NK-92 (cell line): Measurements from ENCODE around the gene MYBPC3.
"Not testable (repeated sequence)": the region's sequence is repeated elsewhere in the genome, so short reads cannot be mapped to it uniquely, and the experiment has no call there.

Experiments used
- DNase-seq: peaks from one replicate; lab custom pipeline; 2025; ENCODE audit not compliant: unreplicated experiment; lab: John Stamatoyannopoulos, UW

MYBPC3 gene

DNA sequence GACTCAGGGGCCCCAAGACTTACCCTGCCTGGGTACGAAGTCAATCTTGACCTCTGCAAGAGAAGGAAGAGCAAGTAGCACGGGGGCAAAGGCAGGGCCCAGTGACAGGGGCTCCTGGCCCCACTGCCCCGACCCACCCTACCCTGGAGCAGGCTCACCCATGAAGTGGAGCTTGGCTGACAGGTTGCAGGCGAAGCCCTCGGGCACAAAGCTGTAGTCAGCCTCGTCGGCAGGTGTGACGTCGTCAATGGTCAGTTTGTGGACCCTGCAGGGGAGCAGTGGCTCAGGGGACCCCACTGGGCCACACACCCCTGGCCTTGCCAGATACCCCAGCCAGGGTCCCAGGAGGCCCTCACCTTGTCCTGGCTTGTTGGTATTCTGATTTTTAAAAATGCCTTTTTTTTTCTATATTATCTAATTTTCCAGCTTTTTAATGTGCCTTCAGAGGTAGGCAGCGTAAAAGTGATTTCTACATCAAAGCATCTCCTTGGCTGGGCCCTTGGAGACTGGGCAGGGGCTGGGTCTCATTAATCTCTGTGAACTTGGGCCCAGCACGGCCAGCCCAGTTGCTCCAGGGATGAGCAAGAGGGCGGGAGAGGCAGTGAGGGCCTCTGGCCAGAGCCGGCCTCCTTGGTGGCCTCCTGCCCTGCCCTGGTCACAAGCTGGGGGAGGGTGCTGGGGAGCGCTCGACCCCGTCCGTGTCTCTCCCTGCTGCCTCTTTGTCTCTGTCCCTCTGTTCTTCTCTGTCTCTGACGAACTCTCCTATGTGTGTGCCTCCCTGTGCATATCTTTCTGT is 11.3 kb downstream of the MYBPC3 start:
- DNase-seq = no peak

DNA sequence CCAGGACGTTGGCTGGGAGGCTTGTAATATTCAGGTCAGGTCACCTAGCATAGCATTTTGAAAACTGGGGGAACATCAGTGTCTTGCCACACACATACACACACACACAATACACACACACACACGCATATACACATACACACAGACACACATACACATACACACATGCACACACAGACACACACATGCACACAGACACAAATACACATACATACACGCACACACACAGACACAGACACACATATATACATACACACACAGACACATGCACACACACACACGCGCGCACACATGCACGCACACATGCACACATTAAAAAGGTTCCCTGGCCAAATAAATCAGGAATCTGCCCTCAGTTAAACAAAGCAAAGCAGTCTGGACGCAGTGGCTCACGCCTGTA is 12.5 kb downstream of the MYBPC3 start:
- DNase-seq = no peak

DNA sequence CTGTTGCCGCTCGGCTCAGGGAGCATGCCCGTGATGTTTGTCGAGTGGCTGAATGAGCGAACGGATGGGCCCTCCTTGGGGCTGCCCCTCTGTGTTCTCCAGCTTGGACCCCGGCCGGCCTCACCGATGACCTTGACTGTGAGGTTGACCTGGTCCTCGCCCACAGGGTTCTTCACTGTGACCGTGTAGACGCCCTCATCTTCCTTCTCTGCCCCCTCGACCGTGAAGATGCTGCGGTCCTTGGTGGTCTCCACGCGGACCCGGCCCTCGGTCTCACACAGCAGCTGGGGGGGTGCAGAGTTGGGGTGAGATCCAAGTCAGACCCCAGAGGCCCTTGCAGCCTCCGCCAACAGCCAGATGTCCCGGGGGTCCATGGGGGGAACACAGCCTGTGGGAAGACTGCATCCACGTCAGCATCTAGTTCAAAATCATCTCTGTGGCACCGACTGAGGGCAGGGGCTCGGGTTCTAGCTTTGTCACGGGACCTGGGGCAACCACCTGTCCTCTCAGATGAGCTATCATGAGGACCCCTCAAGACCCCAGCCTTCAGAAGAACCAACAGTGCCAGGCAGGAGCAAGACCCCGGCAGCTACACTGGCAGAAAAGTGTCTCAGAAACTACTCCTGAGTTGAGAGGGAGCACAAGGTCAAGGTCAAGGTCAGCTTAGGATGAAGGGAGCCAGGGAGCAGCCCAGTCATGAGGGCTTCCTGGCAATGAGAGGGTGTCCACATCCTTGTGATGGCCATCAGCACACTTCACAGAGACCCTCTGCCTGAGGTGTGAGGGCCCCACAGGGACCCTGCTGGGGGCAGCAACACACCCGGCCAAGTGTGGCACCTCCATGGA is 13.9 kb downstream of the MYBPC3 start:
- DNase-seq = no peak

DNA sequence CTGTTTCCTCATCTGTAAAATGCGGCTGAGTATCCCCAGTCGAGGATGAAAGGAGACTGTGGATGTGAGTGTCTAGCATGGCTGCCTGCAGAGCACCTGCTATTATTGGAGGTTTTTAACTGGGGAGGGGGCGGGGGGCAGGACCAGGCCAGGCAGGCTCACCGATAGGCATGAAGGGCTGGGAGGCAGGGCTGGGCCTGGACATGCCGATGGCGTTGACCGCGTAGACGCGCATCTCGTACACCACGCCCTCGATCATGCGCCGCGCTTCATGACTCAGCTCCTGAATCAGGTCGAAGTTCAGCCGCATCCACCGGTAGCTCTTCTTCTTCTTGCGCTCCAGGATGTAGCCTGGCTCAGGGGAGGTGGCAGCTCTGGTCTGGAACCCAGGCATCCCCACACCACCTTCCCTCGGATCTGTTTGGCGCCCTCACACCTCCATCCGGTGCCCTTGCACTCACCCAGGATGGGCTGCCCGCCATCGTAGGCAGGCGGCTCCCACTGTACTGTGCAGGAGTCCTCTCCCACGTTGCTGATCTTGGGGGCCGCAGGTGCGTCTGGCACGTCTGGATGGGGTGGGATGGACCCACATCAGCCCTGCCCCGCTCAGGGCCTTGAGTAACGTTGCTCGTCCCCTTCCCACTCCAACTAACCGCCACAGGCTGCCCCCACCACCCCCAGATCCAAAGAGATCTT is 15.1 kb downstream of the MYBPC3 start:
- DNase-seq = no peak

DNA sequence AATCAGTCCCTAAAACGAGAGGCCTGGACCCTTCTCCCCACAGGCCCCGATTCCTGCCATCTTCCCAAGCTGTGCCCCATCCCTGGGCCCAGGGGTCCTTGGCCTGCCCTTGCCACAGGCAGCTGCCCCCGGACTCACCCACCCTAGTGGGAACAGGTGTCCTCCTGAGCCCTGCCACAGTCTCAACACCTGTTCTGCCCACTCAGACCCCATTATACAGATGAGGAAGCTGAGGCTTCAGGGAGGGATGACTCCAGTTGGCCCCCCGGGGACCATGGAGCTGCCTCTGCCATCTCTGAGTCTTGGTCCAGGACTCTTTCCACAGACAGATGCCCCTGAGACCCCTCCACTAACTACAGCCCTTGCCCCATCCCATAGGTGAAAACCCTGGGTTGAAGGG is 15.9 kb downstream of the MYBPC3 start:
- DNase-seq = no peak

DNA sequence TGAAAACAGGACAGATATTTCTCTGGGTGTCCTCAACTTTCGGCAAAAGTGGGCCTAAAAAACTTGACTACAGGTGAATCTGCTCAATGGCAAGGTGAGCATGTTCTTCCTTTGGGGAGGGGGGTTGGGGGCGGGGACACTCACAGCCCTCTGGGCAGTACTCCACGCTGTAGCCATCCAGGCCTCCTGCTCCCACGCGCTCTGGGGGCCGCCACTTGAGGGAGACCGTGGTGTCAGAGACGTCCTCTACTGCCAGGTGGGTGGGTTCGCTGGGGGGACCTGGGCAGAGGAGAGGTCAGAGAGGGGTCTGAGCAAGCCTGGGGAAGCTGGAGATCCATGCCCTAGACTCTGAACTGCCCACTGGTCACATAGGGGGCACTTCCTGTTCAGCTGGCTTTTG is 16.8 kb downstream of the MYBPC3 start:
- no peak for DNase-seq

DNA sequence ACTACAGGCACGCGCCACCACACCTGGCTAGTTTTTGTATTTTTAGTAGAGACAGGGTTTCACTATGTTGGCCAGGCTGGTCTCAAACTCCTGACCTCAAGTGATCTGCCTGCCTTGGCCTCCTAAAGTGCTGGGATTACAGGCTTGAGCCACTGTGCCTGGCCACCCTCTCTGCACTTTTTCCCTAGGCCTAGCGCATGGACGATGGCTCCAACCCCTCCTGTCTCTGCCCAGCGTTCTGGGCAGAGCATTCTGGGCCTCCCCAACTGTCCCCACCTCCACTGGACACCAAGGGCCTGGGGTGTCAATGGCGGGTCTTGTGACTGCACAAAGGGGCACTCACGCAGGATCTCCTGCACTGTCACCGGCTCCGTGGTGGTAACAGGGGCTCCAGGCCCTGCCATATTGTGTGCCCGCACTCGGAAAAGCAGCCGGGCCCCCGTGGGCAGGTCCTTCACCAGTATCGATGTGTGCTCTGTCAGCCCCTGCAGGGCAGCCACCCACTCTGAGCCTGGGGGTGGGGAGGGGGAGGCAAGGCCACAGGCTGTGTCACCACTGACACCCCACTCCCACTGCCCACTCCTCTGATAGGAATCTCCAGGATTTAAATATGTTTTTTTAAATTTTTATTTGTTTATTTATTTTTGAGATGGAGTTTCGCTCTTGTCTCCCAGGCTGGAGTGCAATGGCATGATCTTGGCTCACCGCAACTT is 17.6 kb downstream of the MYBPC3 start:
- DNase-seq = not testable (repeated sequence)

DNA sequence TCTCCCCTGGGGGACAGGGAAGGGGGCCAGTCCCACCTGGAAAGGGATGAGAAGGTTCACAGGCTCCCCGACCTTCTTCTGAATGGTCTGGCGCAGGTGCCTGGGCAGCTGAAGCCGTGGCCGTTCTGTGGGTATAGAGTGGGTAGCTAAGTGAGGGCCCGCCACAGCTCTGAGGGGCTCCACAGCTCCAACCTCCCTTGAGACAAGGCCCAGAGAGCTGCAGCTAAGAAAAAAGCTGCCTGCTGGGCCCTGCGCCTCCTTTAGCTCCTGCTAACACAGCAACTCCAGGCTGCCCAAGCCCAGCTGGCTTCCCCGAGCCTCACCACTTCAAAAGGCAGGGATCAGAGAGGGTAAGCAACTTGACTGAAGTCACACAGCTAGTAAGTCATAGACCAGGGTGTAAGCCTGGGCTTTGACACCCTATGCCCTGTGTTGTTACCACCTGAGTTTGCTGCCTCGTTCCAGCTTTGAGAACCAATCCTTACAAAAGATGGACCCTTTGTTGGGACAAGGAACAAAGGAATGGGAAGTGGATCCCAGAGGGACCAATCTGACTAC is 18.5 kb downstream of the MYBPC3 start:
- no peak for DNase-seq

DNA sequence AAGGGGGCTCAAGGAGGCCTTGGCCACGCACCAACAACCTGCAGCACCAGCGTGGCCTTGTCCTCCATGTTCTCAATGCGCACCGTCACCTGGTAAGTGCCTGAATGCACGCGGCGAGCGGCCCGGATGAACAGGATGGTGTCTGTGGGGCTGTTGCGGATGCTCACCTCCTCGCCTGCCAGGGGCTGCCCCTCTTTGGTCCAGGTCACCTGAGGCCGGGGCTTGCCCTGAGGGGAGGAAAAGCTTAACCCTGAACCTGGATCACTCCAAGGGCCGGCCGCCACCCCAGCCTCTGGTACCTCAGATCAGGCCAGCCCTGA is 19.0 kb downstream of the MYBPC3 start:
- no peak for DNase-seq

DNA sequence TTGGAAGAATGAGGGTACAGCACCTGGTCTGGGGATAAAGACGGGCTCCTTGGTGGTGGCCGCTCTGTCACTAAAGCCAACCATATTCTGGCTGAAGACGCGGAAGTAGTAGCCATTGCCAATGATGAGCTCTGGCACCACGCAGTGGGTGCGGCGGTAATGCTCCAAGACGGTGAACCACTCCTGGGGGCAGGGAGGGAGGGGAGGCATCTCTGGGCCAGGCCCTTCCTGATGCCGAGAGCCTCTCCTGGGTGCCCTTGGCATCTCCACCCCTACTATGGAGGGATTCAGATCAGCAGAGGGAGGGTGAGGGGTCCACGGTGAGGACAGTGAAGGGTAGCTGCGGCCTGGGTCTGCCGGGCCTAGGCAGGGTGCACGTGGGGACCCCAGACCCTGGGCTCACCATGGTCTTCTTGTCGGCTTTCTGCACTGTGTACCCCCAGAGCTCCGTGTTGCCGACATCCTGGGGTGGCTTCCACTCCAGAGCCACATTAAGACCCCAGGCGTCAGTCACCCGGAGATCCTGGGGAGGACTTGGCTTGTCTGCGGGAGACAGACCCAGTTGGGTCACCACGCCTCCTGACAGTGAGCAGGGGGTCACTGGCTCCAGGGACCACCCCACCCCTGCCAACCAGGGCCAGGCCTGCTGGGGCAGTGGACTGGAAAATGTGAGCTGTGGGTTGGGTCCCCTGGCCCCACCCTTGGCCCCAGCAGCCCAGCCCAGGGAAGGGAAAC is 19.5 kb downstream of the MYBPC3 start:
- no peak for DNase-seq

DNA sequence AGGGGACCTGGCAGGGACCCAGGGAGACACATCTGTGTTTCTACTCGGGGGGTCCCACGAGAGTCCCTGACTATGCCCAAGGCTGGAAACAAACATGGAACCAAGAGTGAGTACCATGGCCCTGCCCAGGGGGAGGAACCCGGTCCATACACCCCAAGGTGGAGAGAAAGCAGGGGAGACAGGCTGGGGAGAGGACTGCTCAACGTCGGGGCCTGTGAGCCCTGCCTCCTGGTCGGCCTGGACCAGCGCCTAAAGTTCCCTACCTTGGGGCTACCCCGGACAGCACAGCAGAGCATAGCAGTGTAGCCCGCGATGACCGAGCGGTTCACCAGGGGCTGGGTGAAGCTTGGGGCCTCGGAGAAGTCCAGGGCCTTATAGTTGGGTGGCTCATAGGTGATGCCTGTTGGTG is 20.2 kb downstream of the MYBPC3 start:
- no peak for DNase-seq

DNA sequence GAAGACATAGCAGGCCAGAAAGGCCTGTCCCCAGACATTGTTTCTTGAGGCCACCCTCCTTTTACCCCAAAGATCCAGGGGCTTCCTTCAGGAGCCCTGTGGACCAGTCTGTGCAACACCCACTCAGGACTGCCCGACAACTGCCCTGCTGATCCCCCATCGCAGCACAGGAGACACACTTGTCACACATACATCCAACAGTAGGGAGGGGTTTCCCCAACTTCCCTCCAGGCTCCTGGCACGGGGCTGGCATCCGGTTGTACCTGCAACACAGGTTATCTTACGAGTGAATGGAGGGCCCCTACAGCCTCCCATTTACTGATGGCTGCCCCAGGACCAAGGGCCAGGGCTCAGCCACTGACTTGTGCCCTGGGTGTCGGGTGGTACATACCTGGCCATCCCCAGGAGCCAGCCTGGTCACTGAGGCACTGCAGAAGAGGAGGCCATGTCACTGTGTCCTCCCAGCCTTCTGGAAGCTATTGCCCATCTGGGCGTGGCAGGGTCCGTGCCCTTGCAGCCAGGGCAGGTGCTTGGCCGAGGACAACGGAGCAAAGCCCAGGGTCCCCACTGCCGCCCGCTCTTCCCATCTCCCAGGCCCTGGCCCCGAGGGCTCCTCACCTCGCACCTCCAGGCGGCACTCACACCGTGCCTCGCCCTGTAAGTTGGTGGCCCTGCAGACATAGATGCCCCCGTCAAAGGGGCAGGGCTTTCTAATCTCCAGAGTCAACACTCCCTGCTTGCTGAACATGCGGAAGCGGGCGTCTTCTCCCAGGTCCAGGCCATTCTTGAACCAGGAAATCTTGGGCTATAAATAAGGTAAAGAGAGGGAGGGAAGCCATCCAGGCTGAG is 20.8 kb downstream of the MYBPC3 start:
- DNase-seq = no peak

DNA sequence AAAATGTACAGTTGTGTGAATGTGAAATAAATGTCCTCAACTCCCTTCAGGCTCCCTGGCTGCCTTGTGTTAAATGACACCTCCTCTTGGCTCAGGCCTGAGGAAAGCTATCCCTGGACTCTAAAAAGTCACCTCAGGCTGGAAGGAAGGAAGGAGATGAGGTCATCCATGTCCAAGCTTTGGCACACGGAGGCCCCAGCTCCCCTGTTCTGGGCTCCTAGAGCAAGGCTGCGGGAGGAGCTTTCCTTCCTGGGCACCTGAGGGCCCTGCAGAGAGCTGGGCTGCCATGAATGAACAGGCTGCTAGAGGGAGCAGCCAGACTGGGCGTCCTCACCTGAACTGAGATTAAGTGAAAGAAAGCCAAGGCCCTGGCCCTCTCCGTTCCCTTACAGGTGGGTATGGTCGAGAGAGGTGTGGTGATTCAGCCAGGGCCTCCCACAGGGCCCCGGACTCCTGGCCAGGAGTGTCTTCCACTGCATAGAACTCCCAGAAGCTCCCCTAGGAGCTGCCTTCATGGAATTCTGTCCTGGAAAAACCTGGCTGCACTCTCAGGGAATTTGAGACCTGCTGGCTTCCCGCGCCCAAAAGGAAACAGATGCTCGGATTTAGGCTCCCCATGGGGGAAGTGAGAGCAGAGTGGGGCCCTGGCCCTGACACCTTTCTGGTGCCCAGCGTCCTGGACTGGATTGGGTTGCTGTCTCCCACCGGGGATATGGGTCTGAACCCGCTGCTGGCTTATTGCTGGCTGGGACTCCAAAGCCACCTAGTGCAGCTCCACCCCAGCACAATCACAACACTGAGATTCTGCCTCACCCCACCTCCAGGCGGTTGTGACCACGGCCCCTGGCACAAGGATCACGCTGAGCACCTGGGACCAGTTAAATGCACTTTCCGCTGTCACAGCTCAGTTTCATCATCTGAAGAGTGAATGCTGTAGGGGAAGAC is 22.2 kb downstream of the MYBPC3 start:
- DNase-seq = no peak

DNA sequence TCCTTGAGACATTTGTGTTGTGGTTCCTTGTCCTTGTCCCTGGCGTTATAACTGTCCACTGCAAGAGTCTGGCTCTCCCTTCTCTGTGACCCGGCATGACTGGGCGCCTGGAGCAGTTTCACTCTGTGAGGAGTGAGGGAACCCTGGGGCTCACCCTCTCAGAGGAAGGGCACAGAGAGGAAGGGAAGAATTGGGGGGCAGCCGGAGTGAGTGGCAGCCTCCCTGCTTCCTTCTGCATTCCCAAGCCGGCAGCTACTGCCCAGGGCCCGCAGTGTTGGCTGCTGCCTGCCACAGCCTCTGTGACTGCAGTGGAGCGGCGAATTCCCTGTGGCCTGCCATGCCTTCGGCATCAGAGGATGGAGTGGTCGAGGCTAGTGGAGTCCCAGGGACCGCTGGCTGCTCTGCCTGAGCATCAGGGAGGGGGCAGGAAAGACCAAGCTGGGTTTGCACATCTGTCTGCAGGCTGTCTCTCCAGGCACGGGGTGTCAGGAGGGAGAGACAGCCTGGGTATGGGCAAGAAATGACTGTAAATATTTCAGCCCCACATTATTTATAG is 23.0 kb downstream of the MYBPC3 start:
- DNase-seq = no peak

DNA sequence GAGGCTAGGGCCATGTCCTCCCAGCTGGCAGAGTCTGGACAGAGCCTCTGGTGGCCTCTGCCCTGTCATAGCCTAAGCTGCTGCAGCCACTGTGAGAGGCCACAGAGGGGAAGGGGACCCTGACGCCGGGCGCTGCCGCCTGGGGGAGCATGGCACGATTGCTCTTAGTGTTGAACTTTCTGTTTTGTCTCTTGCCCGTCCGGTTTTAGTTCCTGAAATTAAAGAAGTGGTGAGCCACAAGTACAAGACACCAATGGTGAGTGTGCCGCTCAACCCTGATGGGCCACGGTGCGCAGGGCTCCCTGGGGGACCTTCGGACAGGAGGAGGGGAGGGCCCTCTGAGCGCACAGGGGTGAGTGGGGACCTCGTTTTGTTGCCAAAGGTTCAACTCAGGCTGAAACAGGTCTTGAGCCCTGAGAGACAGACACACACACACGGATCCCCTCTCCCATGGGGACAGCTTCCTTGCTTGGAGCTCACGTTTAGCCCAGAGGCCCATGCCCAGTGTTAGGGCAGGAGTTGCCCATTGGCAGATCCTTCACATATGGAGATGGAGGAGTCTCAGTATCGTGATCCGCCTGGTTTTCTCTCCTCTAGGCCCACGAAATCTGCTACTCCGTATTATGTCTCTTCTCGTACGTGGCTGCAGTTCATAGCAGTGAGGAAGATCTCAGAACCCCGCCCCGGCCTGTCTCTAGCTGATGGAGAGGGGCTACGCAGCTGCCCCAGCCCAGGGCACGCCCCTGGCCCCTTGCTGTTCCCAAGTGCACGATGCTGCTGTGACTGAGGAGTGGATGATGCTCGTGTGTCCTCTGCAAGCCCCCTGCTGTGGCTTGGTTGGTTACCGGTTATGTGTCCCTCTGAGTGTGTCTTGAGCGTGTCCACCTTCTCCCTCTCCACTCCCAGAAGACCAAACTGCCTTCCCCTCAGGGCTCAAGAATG is 23.8 kb downstream of the MYBPC3 start:
- no peak for DNase-seq

DNA sequence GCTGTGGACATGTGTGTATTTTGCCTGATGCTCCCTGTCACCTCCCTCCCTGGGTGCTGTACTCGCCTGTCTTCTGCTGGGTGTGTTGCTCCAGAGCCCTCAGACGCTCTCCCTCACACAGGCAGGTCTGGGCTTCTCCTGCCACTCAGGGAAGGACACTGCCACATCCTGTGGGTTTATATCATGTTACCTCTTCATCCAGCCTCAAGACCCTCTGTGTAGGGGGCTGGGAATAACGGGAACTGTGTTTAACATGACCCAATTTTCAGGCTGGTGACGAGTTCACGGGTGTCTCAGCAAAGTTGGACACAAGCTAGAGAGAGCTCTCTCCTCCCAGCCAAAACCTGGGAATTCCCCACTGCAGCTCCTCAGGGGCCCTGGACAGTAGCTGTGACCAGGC is 24.6 kb downstream of the MYBPC3 start:
- no peak for DNase-seq

DNA sequence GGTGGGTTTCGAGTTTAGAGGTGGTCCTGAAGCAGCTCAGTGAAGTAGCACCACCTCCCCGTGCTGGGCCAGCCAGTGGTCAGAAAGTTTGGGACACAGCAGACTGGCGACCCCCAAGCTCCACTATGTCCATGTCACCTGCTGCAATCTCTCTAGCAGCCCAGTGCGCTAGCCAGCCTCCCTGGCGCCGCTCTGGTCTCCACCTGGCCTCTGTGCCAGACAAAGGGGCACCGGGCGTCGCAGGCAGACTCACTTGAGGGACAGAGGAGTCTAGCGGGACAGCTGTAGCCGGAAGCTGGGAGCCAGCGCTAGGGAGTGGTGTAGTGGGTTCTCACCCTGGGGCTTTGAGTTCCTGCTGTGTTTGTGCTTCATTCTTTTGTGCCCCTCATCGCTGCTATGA is 25.5 kb downstream of the MYBPC3 start:
- no peak for DNase-seq
